CD4-positive, CD25-positive, alpha-beta regulatory T cell (primary cell): ENCODE data around the gene CCR5AS.
"Not testable (repeated sequence)": the region's sequence is repeated elsewhere in the genome, so short reads cannot be mapped to it uniquely, and the experiment has no call there.

Experiments used
- ATAC-seq, 2 donors: fragments of 150-1000 bp; cut with Tn5 transposase; one replicate each; pipeline ENCODE4 v1.10.0; 2021; ENCODE audit warnings: low read depth in 2 of 2, moderate number of reproducible peaks in 2 of 2, moderate library complexity in 1 of 2
- DNase-seq, 3 donors: peaks; one replicate each; pipeline versions ENCODE4 v3.0.0 to v3.0.0-alpha.2; 2012 to 2022; ENCODE audit warnings: mixed read lengths in 1 of 3
- H3K27ac ChIP-seq: one replicate; pipeline ENCODE4 v1.7.0; 2013; ENCODE audit warnings: mild to moderate bottlenecking, low read length; ENCODE audit not compliant: insufficient read depth, poor library complexity, severe bottlenecking
- H3K27me3 ChIP-seq: one replicate; pipeline ENCODE4 v1.7.0; 2013; ENCODE audit warnings: low read length; ENCODE audit not compliant: control insufficient read depth, insufficient read depth
- H3K36me3 ChIP-seq: one replicate; pipeline ENCODE4 v1.7.0; 2013; ENCODE audit warnings: mild to moderate bottlenecking, low read length, moderate library complexity; ENCODE audit not compliant: control insufficient read depth, insufficient read depth
- H3K4me1 ChIP-seq: 2 replicates; pipeline ENCODE4 v1.7.0; 2013; ENCODE audit warnings: mild to moderate bottlenecking, low read length; ENCODE audit not compliant: insufficient read depth, control insufficient read depth, poor library complexity, severe bottlenecking
- H3K4me3 ChIP-seq: one replicate; pipeline ENCODE4 v1.7.0; 2013; ENCODE audit warnings: low read depth, mild to moderate bottlenecking, low read length, moderate library complexity
- H3K9me3 ChIP-seq, 2 experiments: 1 replicate in 1 of 2; 2 replicates in 1 of 2; pipeline ENCODE4 v1.7.0; 2013; ENCODE audit warnings: low read length in 2 of 2, mild to moderate bottlenecking in 1 of 2, moderate library complexity in 1 of 2; ENCODE audit not compliant: control insufficient read depth in 2 of 2
- H3K27ac Mint-ChIP-seq, 3 donors: one replicate each; pipeline ENCODE4 v1.8.0; 2020 to 2022; ENCODE audit warnings: mild to moderate bottlenecking in 3 of 3, mixed read lengths in 3 of 3, moderate library complexity in 2 of 3
- H3K27me3 Mint-ChIP-seq: one replicate; pipeline ENCODE4 v1.8.0; 2022; ENCODE audit warnings: mild to moderate bottlenecking, mixed read lengths
- H3K36me3 Mint-ChIP-seq: one replicate; pipeline ENCODE4 v1.8.0; 2020; ENCODE audit warnings: mixed read lengths
- H3K4me1 Mint-ChIP-seq, 4 donors: one replicate each; pipeline ENCODE4 v1.8.0; 2020 to 2022; ENCODE audit warnings: mixed read lengths in 4 of 4, mild to moderate bottlenecking in 1 of 4
- H3K4me3 Mint-ChIP-seq, 4 donors: one replicate each; pipeline ENCODE4 v1.8.0; 2020 to 2022; ENCODE audit warnings: mild to moderate bottlenecking in 4 of 4, mixed read lengths in 4 of 4, moderate library complexity in 3 of 4
- H3K9me3 Mint-ChIP-seq, 7 donors: one replicate each; pipeline ENCODE4 v1.8.0; 2020 to 2022; ENCODE audit warnings: mixed read lengths in 7 of 7, mild to moderate bottlenecking in 3 of 7, moderate library complexity in 2 of 7

CCR5AS gene

GRCh38 chr3:46433118-46433517 is 26.3 kb upstream of the CCR5AS start:
- H3K27ac Mint-ChIP-seq: not testable (repeated sequence)
- H3K9me3 Mint-ChIP-seq: peaks cover 0 to 12% (median 4%) of the 10 kb centered on the region in 7 donors

GRCh38 chr3:46431905-46432304 is 25.0 kb upstream of the CCR5AS start:
- H3K27ac Mint-ChIP-seq, H3K9me3 ChIP-seq, H3K4me1 Mint-ChIP-seq, H3K4me3 ChIP-seq, H3K27me3 ChIP-seq, H3K4me3 Mint-ChIP-seq, H3K4me1 ChIP-seq, H3K36me3 Mint-ChIP-seq, DNase-seq, H3K27ac ChIP-seq, H3K36me3 ChIP-seq, ATAC-seq: not testable (repeated sequence)
- Mint-ChIP-seq H3K27me3 (peaks cover 12% of the 10 kb centered on the region), H3K9me3 (peaks cover 0 to 12% (median 4%) of the 10 kb centered on the region in 7 donors)

More at GRCh38 chr3:46433118-46433517, 26.3 kb upstream of the CCR5AS start:
- not testable (repeated sequence) for H3K9me3 ChIP-seq, DNase-seq, H3K36me3 Mint-ChIP-seq, H3K4me1 Mint-ChIP-seq, H3K27me3 ChIP-seq, ATAC-seq, H3K4me3 ChIP-seq, H3K36me3 ChIP-seq, H3K4me3 Mint-ChIP-seq, H3K4me1 ChIP-seq, H3K27ac ChIP-seq
- peaks cover 12% of the 10 kb centered on the region for H3K27me3 Mint-ChIP-seq

GRCh38 chr3:46430879-46431278 is 24.0 kb upstream of the CCR5AS start:
- H3K9me3 ChIP-seq, H3K27me3 ChIP-seq, H3K4me1 ChIP-seq, H3K4me1 Mint-ChIP-seq, H3K27ac Mint-ChIP-seq, DNase-seq, H3K36me3 Mint-ChIP-seq, H3K27ac ChIP-seq, H3K4me3 Mint-ChIP-seq, H3K4me3 ChIP-seq, ATAC-seq, H3K36me3 ChIP-seq: not testable (repeated sequence)
- peaks cover 12% of the 10 kb centered on the region for H3K27me3 Mint-ChIP-seq
- peaks cover 0 to 12% (median 4%) of the 10 kb centered on the region in 7 donors for H3K9me3 Mint-ChIP-seq

GRCh38 chr3:46429671-46430070 is 22.8 kb upstream of the CCR5AS start:
- no peaks in the 10 kb centered on the region for H3K27me3 ChIP-seq
- Mint-ChIP-seq H3K27me3 (peaks cover 12% of the 10 kb centered on the region), H3K4me1 (peaks cover 0 to 3% (median 1%) of the 10 kb centered on the region in 4 donors), H3K4me3 (no peak overlapping the region), H3K36me3 (peaks cover 6% of the 10 kb centered on the region), H3K9me3 (peaks cover 0 to 12% (median 4%) of the 10 kb centered on the region in 7 donors), H3K27ac (no peak overlapping the region)
- no peak overlapping the region for H3K4me3 ChIP-seq
- no peak for DNase-seq
- no peaks in the 10 kb centered on the region for H3K36me3 ChIP-seq
- no peaks in the 10 kb centered on the region for H3K4me1 ChIP-seq
- no peak overlapping the region for H3K27ac ChIP-seq
- H3K9me3 ChIP-seq: peaks cover 0 to 2% of the 10 kb centered on the region in 2 experiments
- ATAC-seq: no peak

GRCh38 chr3:46429250-46429649 is 22.4 kb upstream of the CCR5AS start:
- Histone ChIP-seq H3K4me1 (no peaks in the 10 kb centered on the region), H3K9me3 (peaks cover 0 to 2% of the 10 kb centered on the region in 2 experiments), H3K27me3 (no peaks in the 10 kb centered on the region), H3K36me3 (no peaks in the 10 kb centered on the region), H3K4me3 (no peak overlapping the region), H3K27ac (no peak overlapping the region)
- H3K9me3 Mint-ChIP-seq: peaks cover 0 to 12% (median 4%) of the 10 kb centered on the region in 7 donors
- ATAC-seq (no peak), DNase-seq (no peak)
- H3K4me3 Mint-ChIP-seq: no peak overlapping the region
- peaks cover 12% of the 10 kb centered on the region for H3K27me3 Mint-ChIP-seq
- no peak overlapping the region for H3K27ac Mint-ChIP-seq
- peaks cover 0 to 3% (median 1%) of the 10 kb centered on the region in 4 donors for H3K4me1 Mint-ChIP-seq
- H3K36me3 Mint-ChIP-seq: peaks cover 6% of the 10 kb centered on the region

- Mint-ChIP-seq H3K27me3 (peaks cover 12% of the 10 kb centered on the region), H3K4me3 (no peak overlapping the region), H3K4me1 (peaks cover 0 to 3% (median 1%) of the 10 kb centered on the region in 4 donors), H3K9me3 (peaks cover 0 to 12% (median 1%) of the 10 kb centered on the region in 7 donors), H3K27ac (no peak overlapping the region), H3K36me3 (peaks cover 6% of the 10 kb centered on the region)
- Histone ChIP-seq H3K4me3 (no peak overlapping the region), H3K4me1 (no peaks in the 10 kb centered on the region), H3K27ac (no peak overlapping the region), H3K9me3 (peaks cover 0 to 2% of the 10 kb centered on the region in 2 experiments), H3K36me3 (no peaks in the 10 kb centered on the region), H3K27me3 (no peaks in the 10 kb centered on the region)
- DNase-seq (no peak), ATAC-seq (no peak)
Measured at GRCh38 chr3:46427916-46428833, 21.3 kb upstream of the CCR5AS start.

- not testable (repeated sequence) for ATAC-seq, H3K4me1 ChIP-seq, H3K4me1 Mint-ChIP-seq, H3K9me3 Mint-ChIP-seq, H3K4me3 ChIP-seq, DNase-seq, H3K27me3 Mint-ChIP-seq, H3K27me3 ChIP-seq, H3K9me3 ChIP-seq, H3K36me3 ChIP-seq, H3K27ac Mint-ChIP-seq, H3K4me3 Mint-ChIP-seq, H3K27ac ChIP-seq, H3K36me3 Mint-ChIP-seq
Measured at GRCh38 chr3:46427404-46427803, 20.5 kb upstream of the CCR5AS start.

GRCh38 chr3:46426476-46426875 is 19.6 kb upstream of the CCR5AS start:
- not testable (repeated sequence) for H3K27me3 Mint-ChIP-seq, H3K9me3 ChIP-seq, H3K36me3 Mint-ChIP-seq, H3K9me3 Mint-ChIP-seq, H3K27ac Mint-ChIP-seq, H3K4me3 Mint-ChIP-seq, H3K27me3 ChIP-seq, ATAC-seq, H3K4me3 ChIP-seq, H3K27ac ChIP-seq, H3K36me3 ChIP-seq, H3K4me1 ChIP-seq, DNase-seq, H3K4me1 Mint-ChIP-seq
